Measurements from ENCODE around the gene NRARP. TPM values are rescaled to one million over a fixed set of nuclear protein-coding genes. Genes with fewer than 3 reads are reported as not detected.

Gene NRARP
- total RNA-seq, 1 experiment from 2014 or later: 16.9 TPM

GRCh38 chr9:137308057-137308619 lies 6.1 kb upstream of the NRARP start:
- Histone ChIP-seq H3K27ac (ENCODE audit: low read length) (no peak overlapping the region), H3K4me1 (ENCODE audit: control insufficient read depth, insufficient read depth, low read length) (peaks cover 35% of the 10 kb centered on the region), H3K36me3 (ENCODE audit: control insufficient read depth, insufficient read depth, low read length) (no peaks in the 10 kb centered on the region), H3K9me3 (ENCODE audit: control insufficient read depth, insufficient read depth, low read depth, low read length) (no peaks in the 10 kb centered on the region), H3K27me3 (ENCODE audit: control insufficient read depth, insufficient read depth, low read length) (no peaks in the 10 kb centered on the region), H3K4me3 (ENCODE audit: low read depth in 2 of 2, low read length in 2 of 2) (no peak overlapping the region)
- intact Hi-C loops (cut with micrococcal nuclease; ENCODE audit: unreplicated experiment): no loop called here
- ChIA-PET POLR2A (no interaction called here), CTCF (no interaction called here)
- TF ChIP-seq REST (IDR thresholded peaks at IDR 0.05; ENCODE audit: insufficient read depth in 1 of 2, low read depth in 2 of 2, low read length in 1 of 2) (no peak), TCF7L2 (IDR thresholded peaks at IDR 0.05; ENCODE audit: low read depth, low read length) (no peak), SIN3A (IDR thresholded peaks at IDR 0.05; ENCODE audit: borderline replicate concordance, insufficient read depth, low read depth, low read length) (no peak), POLR2AphosphoS5 (IDR thresholded peaks at IDR 0.05; ENCODE audit: low read depth, low read length) (no peak), CTCF (IDR thresholded peaks at IDR 0.05) (no peak)
- ATAC-seq: no peak
- no peak for DNase-seq (ENCODE audit: low read depth, low spot score)
- in situ Hi-C loops (cut with HindIII; ENCODE audit: low pct_unique_long_range_greater_than_20kb, low sequenced_read_pairs): no loop called here
- BruUV-seq (replicated peaks): no TSS peak

GRCh38 chr9:137307255-137308056 lies 5.4 kb upstream of the NRARP start:
- Histone ChIP-seq H3K4me3 (ENCODE audit: low read depth in 2 of 2, low read length in 2 of 2) (no peak overlapping the region), H3K9me3 (ENCODE audit: control insufficient read depth, insufficient read depth, low read depth, low read length) (no peaks in the 10 kb centered on the region), H3K27me3 (ENCODE audit: control insufficient read depth, insufficient read depth, low read length) (no peaks in the 10 kb centered on the region), H3K27ac (ENCODE audit: low read length) (no peak overlapping the region), H3K36me3 (ENCODE audit: control insufficient read depth, insufficient read depth, low read length) (no peaks in the 10 kb centered on the region), H3K4me1 (ENCODE audit: control insufficient read depth, insufficient read depth, low read length) (peaks cover 40% of the 10 kb centered on the region)
- in situ Hi-C loops (cut with HindIII; ENCODE audit: low pct_unique_long_range_greater_than_20kb, low sequenced_read_pairs) (no loop called here), intact Hi-C loops (cut with micrococcal nuclease; ENCODE audit: unreplicated experiment) (no loop called here)
- CTCF ChIA-PET: no interaction called here
- DNase-seq (ENCODE audit: low read depth, low spot score) (no peak), ATAC-seq (no peak)
- TF ChIP-seq CTCF (IDR thresholded peaks at IDR 0.05) (no peak), SIN3A (IDR thresholded peaks at IDR 0.05; ENCODE audit: borderline replicate concordance, insufficient read depth, low read depth, low read length) (no peak), POLR2AphosphoS5 (IDR thresholded peaks at IDR 0.05; ENCODE audit: low read depth, low read length) (no peak), TCF7L2 (IDR thresholded peaks at IDR 0.05; ENCODE audit: low read depth, low read length) (no peak)
- POLR2A ChIA-PET: no interaction called here
- no TSS peak for BruUV-seq (replicated peaks)
